ENCODE data around the gene C6orf136. TPM values are rescaled to one million over a fixed set of nuclear protein-coding genes. Genes with fewer than 3 reads are reported as not detected.
A peak's percentile ranks its signal among the peaks of the same experiment; 100 is the strongest.

The C6orf136 gene
- total RNA-seq, 2 experiments from 2014 or later = 33.6 TPM

DNA sequence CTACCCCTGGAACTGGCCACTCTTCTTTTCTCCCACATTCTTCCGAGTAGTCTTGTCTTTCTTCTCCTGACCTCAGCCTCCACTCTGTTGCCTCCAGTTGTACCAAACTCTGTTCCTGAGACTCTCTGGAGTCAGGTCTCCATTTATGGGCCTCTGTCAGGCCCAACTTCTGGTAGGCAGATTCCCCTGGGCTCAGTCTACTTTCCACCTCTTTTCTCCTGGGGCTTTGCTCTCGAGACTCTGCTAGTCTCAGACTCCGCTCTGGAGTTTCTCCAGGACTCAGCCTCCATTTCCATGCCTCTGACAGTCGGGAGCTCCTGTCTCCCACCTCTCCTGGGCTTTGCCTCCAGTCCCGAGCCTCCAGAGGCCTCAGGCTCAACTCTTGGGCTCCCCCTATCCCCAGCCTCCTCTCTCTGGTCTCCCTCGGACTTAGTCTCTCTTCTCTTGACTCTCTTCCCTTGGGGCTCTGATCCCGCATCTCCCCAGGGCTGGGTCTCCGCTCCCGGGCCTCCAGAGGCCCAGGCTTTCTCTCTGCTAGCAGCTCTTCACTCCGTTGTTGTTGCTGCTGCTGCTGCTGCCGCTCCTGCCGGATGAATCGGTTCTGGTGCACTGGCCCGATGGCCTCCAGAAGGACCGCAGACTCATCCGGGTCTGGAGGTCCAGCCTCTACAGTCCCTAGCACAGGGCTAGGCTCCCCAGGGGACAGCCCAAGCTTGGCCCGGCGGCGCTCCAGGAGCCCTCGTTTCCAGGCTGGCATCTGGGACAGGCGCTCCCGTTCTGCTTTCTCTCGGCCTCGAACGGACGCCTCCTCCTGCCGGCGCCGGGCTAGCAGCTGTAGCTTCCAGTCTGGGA, 38.5 kb downstream of the C6orf136 start:
- peak overlapping the region; percentile 96 for H3K4me3 Mint-ChIP-seq
- peak; percentile 60 for DNase-seq
- intact Hi-C loops (cut with micrococcal nuclease) = loop anchor here (1.0 to 5.0 kb wide), 3 partner anchors 39 to 358 kb away; partner anchors contain the start of genes C6orf136 and TRIM39
- H3K27ac Mint-ChIP-seq = peak overlapping the region; percentile 100
- CTCF ChIA-PET = interaction anchor here (0.8 to 1.8 kb wide), 5 partner anchors 10 to 141 kb away, joined by 3 to 7 read pairs (median 5); no protein-coding TSS in a partner anchor
- no peaks in the 10 kb centered on the region for H3K27me3 Mint-ChIP-seq (ENCODE audit: low read depth)
- H3K36me3 Mint-ChIP-seq (ENCODE audit: low read depth) = peaks cover 60% of the 10 kb centered on the region
- H3K4me1 Mint-ChIP-seq (ENCODE audit: low read depth) = peaks cover 36% of the 10 kb centered on the region
- no peaks in the 10 kb centered on the region for H3K9me3 Mint-ChIP-seq

DNA sequence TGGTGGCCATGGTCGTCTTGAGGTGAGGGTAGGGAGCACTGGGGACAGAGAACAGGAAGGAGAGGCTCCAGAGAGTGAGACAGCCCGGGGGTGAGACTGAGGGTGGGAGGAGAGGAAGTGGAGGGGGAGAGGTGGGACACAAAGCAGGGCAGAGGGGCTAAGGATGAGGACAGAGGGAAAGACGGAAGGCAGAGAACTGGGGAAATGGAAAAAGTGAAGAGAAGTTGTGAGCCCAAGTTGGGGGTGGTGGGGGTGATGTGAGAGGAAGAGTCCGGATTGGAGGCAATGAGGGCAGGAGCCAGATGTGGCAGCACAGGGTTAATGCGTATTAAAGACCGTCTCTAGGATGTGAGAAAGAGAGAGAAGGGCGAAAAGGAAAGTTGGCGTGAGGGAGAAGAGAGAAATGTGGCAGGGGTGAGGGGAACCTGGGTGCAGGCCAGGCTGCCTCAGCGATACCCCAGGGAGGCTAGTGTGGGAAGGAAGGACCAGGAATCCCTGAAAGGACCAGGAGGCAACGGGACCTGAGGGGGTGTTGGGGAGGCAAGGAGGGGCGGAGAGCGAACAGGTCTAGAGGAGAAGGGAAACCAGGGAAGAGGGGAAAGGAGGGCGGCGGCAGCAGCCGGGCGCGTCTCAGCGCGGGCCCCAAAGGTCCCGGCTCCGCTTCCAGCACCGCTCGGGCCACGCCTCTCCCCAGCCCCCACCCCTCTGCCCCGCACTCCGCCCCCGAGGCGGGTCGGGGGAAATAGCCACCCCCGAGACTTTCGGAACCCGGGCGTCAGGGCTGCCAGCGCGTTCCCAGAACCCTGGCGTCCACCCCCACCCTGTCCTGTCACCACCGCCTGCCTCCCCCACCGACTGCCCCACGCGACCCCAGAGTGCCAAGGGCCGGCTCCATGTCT, 39.3 kb downstream of the C6orf136 start, which contains the start of gene PPP1R18:
Gene PPP1R18, minus strand, starts transcription at position 637 of the 899 bp plus-strand sequence. Its CDS starts 627 bp downstream, at position 10.
- Mint-ChIP-seq H3K4me1 (ENCODE audit: low read depth) (peaks cover 34% of the 10 kb centered on the region), H3K9me3 (no peaks in the 10 kb centered on the region), H3K27ac (peak within 1 kb of the TSS; percentile 100), H3K4me3 (peak within 1 kb of the TSS; percentile 96), H3K36me3 (ENCODE audit: low read depth) (peaks cover 53% of the 10 kb centered on the region), H3K27me3 (ENCODE audit: low read depth) (no peaks in the 10 kb centered on the region)
- DNase-seq = peak; percentile 90
- CTCF ChIA-PET = interaction anchor here (1.1 to 1.8 kb wide), 3 partner anchors 37 to 142 kb away, joined by 3 to 7 read pairs (median 5); no protein-coding TSS in a partner anchor
- intact Hi-C loops (cut with micrococcal nuclease) = loop anchor here (1.0 to 5.0 kb wide), 2 partner anchors 71 to 359 kb away; partner anchors contain the start of gene TRIM39

DNA sequence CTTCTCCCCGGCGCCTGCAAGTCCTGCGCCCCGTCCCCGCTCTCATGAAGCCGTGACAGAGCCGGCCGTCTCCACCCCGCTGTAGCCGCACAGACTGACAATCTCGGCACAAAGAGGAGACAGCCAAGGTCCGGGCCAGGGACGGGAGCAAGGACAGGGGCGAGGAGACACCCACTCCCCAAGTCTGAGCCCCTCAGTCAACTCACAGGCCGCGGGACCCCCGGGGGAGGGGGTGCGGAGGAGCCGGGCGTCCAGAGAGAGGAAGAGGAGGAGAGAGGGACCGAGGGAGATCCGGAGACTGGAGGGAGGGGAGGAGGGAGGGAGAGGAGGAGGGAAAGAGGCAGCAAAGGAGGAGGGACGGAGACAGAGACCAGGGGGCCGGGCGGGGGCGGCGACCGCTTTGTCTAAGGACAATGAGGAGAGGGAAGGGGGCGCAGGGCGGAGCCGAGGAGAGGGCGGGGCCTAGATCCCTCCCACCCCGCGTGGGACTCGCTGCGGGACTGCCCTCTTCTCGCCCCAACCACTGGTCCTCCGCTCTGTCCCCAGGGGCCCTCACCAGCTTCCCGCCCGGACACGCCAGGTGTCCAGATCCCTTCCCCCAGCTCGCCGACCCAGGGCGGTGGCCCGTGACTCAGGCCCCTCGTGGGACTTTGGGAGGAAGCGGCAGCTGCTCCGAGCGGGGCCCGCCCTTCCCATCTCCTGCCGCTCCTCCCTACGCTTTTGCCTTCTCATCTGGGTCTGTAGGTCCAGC, 40.1 kb downstream of the C6orf136 start:
- intact Hi-C loops (cut with micrococcal nuclease) = loop anchor here (1.0 to 5.0 kb wide), 2 partner anchors 72 to 360 kb away; partner anchors contain the start of gene TRIM39
- Mint-ChIP-seq H3K9me3 (no peaks in the 10 kb centered on the region), H3K4me1 (ENCODE audit: low read depth) (peaks cover 36% of the 10 kb centered on the region), H3K27ac (peak overlapping the region; percentile 100), H3K4me3 (peak overlapping the region; percentile 96), H3K27me3 (ENCODE audit: low read depth) (no peaks in the 10 kb centered on the region), H3K36me3 (ENCODE audit: low read depth) (peaks cover 45% of the 10 kb centered on the region)
- CTCF ChIA-PET = interaction anchor here (0.9 to 1.3 kb wide), 4 partner anchors 8 to 44 kb away, joined by 4 to 7 read pairs (median 6); no protein-coding TSS in a partner anchor
- DNase-seq = peak; percentile 77

DNA sequence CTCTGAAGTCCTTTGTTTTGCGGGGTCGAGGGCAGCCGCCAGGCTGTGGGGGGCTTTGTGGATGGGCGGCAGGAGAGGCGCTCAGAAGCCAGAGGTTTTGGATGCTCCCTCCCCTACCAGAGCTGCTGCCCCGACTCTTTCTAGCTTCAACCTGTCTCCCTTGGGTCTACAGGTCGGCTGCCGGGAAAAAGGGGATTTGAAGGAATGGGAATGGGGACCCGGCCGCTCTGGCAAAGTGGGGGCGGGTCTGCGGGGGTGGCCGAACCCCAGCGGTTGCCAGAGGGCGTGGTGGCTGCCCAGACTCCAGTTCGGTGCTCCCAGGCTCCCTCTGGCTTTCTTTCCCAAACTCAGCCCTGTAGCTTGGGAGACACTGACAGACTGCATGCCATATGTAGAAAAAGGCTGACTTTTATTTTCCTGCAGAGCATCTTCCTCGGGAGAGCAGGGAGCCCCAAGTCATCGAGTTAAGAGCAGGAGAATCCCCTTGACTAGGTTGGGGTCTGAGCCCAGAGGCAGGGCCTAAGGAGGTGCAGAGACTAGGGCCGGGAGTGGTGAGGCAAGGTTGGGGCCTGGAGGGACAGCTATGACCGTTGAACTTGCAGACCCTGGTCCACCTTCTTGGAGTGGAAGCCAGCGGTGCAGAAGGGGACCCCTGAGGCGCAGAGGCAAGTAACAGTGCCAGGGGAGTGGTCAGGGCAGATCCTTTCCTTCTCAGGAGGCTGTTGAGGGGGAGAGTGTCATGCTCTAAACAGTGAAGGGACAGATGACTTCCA, 40.9 kb downstream of the C6orf136 start:
- Mint-ChIP-seq H3K27ac (peak overlapping the region; percentile 100), H3K4me1 (ENCODE audit: low read depth) (peaks cover 35% of the 10 kb centered on the region), H3K9me3 (no peaks in the 10 kb centered on the region), H3K27me3 (ENCODE audit: low read depth) (no peaks in the 10 kb centered on the region), H3K36me3 (ENCODE audit: low read depth) (peaks cover 39% of the 10 kb centered on the region), H3K4me3 (peak overlapping the region; percentile 96)
- CTCF ChIA-PET = interaction anchor here (0.9 to 2.2 kb wide), 6 partner anchors 9 to 133 kb away, joined by 3 to 11 read pairs (median 6); no protein-coding TSS in a partner anchor
- intact Hi-C loops (cut with micrococcal nuclease) = loop anchor here (5.0 kb wide), 1 partner anchor 361 kb away; the partner anchor contains the start of gene TRIM39
- DNase-seq = no peak

DNA sequence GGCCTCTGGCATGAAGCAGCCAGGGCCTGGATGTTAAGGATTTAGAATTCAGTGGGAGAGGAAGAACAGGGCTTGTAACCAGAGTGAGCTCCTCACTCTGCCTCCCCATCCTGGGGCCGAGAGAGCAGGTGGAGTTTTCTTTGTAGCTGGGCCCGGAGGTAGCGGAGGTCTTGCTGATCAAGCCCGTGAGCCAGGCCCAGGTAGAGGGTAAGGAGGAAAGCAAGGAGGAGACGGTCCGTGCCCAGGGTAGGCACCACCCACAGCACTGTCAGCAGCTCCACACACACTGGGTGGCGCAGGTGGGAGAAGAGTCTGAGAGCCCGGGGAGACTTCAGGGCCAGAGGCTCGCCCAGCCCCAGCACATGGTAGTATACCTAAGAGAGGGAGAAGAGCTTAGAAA, 41.6 kb downstream of the C6orf136 start:
- peaks cover 31% of the 10 kb centered on the region for H3K36me3 Mint-ChIP-seq (ENCODE audit: low read depth)
- peaks cover 35% of the 10 kb centered on the region for H3K4me1 Mint-ChIP-seq (ENCODE audit: low read depth)
- no peak for DNase-seq

DNA sequence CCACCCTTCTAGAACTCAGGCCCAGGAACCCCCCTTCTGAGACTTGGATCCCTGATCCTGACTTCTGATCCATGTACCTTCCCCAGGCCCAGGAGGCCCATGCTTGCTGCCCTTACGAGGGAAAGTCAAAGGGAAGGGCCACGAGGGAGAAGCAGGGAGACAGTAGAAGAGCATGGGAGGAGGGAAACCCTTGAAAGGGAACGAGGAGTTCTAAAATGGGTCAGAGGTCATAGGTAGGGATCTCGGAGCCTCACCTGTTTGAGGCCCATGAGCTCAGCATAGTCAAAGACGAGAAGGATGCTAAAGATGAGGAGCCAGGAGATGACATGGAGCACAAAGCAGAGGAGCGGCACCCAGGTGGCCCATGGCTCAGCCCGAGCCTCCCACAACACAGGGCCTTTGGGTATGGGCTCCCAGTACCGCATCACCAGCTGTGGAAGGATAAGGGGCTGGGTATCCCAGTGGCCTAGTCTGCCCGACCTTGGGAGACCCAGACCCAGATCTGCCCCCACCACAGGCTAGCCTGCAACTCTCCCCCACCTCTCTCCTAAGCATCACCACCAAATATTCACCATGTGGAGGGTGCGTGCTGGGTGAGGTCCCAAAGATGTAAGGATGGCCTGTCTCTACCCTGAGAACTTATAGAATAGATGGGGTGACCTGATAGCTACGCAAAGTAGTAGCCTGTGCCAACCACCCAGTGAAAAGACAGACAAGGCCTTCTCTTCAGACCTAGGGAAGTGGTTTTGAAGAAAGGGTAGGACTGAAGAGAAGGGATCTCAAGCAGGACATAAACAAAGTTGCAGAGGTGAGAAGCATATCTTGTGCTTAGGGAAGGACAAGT, 42.3 kb downstream of the C6orf136 start:
- Mint-ChIP-seq H3K4me3 (peak overlapping the region; percentile 99), H3K4me1 (ENCODE audit: low read depth) (peaks cover 35% of the 10 kb centered on the region), H3K27me3 (ENCODE audit: low read depth) (no peaks in the 10 kb centered on the region), H3K27ac (no peak overlapping the region), H3K36me3 (ENCODE audit: low read depth) (peaks cover 25% of the 10 kb centered on the region), H3K9me3 (no peaks in the 10 kb centered on the region)
- intact Hi-C loops (cut with micrococcal nuclease) = loop anchor here (5.0 kb wide), 1 partner anchor 362 kb away; the partner anchor contains the start of gene TRIM39
- no peak for DNase-seq
- CTCF ChIA-PET = interaction anchor here (1.4 to 2.2 kb wide), 3 partner anchors 10 to 131 kb away, joined by 3 to 11 read pairs (median 8); no protein-coding TSS in a partner anchor

More for the DNA sequence above, 41.6 kb downstream of the C6orf136 start:
- intact Hi-C loops (cut with micrococcal nuclease) = loop anchor here (5.0 kb wide), 1 partner anchor 361 kb away; the partner anchor contains the start of gene TRIM39
- CTCF ChIA-PET = interaction anchor here (1.3 to 2.2 kb wide), 4 partner anchors 9 to 132 kb away, joined by 3 to 11 read pairs (median 8); no protein-coding TSS in a partner anchor
- H3K27ac Mint-ChIP-seq = peak overlapping the region; percentile 14
- no peaks in the 10 kb centered on the region for H3K9me3 Mint-ChIP-seq
- no peaks in the 10 kb centered on the region for H3K27me3 Mint-ChIP-seq (ENCODE audit: low read depth)
- H3K4me3 Mint-ChIP-seq = peak overlapping the region; percentile 96

DNA sequence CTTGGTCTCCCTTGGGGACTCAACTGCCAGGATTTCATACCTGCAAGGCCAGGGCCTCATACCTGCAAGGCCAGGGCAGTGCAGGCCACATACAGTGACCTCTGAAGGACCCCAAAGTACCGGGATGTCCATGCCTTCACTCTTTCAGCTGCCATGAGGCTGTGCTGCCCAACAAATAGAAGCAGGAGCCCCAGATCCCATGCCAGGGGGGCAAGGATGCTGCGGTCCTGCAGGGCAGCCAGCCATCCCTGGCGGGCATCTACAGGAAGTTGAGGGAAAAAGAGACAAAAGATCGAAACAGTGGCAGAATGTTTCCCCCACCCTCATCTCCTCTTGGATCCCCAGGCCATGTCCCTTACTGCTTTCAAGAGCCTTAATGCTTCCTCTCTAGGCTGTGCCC, 43.1 kb downstream of the C6orf136 start:
- Mint-ChIP-seq H3K27me3 (ENCODE audit: low read depth) (no peaks in the 10 kb centered on the region), H3K4me1 (ENCODE audit: low read depth) (peaks cover 35% of the 10 kb centered on the region), H3K36me3 (ENCODE audit: low read depth) (peaks cover 20% of the 10 kb centered on the region), H3K9me3 (no peaks in the 10 kb centered on the region), H3K27ac (peak overlapping the region; percentile 91), H3K4me3 (peak overlapping the region; percentile 99)
- CTCF ChIA-PET = interaction anchor here (1.7 to 2.2 kb wide), 3 partner anchors 9 to 32 kb away, joined by 6 to 11 read pairs (median 8); no protein-coding TSS in a partner anchor
- DNase-seq = no peak
- intact Hi-C loops (cut with micrococcal nuclease) = loop anchor here (5.0 kb wide), 1 partner anchor 363 kb away; the partner anchor contains the start of gene TRIM39

DNA sequence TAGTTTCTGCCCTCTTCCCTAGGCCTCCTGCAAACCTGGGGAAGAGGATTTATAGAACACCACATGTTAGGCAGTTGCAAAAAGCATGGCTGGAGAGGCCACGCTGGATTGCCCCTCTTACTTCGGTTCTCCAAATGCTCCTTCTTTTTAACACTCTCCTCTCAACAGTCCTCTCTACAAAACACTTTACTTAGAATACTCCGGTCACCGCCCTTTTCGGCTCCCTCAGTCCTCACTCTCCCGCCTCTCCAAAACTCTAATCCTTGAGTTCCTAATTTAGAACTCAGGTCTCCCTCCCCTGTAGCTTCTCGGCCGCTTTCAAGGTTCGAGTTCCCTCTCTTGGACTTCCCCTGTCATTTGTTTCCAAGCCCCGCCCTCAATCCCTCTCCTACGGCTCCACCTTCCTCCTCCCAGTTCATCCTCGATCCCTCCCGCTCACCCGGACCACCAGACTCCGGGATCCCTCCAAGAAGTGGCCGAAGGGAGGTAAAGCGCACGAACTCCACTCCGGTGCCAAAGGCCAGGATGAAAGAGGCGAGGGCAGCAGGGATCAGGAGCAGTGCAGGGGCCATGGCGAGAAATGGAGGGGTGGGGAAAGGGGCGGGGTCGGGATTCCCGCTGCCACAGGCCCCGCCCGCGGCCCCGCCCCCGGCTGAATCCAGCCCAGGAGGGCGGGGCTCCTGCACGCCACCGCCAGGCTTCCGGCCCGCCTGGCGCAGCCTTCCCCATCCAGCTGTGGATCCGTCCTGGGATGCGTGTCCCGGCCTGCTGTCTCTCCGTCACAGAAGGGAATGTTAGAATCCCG, 43.7 kb downstream of the C6orf136 start, which contains the start of gene NRM:
Gene NRM, minus strand, starts transcription at position 582 of the 805 bp plus-strand sequence. Its CDS starts 10 bp downstream, at position 572.
- H3K4me3 Mint-ChIP-seq = peak within 1 kb of the TSS; percentile 99
- peaks cover 35% of the 10 kb centered on the region for H3K4me1 Mint-ChIP-seq (ENCODE audit: low read depth)
- DNase-seq = peak; percentile 79
- no peaks in the 10 kb centered on the region for H3K9me3 Mint-ChIP-seq
- H3K27ac Mint-ChIP-seq = peak within 1 kb of the TSS; percentile 91
- H3K36me3 Mint-ChIP-seq (ENCODE audit: low read depth) = peaks cover 14% of the 10 kb centered on the region
- CTCF ChIA-PET = interaction anchor here (0.6 to 2.1 kb wide), 6 partner anchors 10 to 38 kb away, joined by 3 to 12 read pairs (median 6); no protein-coding TSS in a partner anchor
- H3K27me3 Mint-ChIP-seq (ENCODE audit: low read depth) = no peaks in the 10 kb centered on the region
- intact Hi-C loops (cut with micrococcal nuclease) = no loop called here

DNA sequence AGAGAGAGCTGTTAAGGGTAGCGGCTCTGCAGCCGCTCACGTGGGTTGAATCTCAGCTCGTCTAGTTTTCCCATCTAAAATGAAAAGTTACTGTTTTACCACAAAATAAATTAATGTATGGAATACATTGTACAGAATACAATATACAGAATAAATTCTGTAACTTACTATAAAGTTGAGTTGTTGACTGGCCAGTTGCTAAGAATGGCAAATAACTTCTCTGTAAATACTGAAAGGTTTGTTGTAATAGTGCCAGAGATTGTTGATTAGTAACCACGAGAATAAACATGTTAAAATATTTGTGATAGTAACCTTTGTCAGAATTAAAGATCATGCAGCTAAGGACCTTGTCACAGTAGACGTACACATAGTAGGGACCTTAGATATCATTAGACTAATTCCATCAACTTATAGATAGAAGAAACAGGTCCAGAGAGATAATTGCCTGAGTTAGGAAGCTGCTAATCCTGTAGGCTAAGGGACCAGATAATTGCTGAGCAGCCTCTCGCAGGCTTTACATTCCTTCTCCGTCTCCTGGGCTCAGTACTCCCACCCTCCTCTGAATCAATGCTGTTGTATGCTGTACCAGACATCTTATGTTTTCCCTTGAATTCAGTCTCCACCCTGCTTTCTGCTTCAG, 44.4 kb downstream of the C6orf136 start:
- Mint-ChIP-seq H3K27me3 (ENCODE audit: low read depth) (no peaks in the 10 kb centered on the region), H3K4me1 (ENCODE audit: low read depth) (peaks cover 35% of the 10 kb centered on the region), H3K27ac (peak overlapping the region; percentile 76), H3K9me3 (no peaks in the 10 kb centered on the region), H3K4me3 (peak overlapping the region; percentile 99), H3K36me3 (ENCODE audit: low read depth) (peaks cover 9% of the 10 kb centered on the region)
- no peak for DNase-seq
- intact Hi-C loops (cut with micrococcal nuclease) = no loop called here
- CTCF ChIA-PET = interaction anchor here (0.6 to 2.1 kb wide), 5 partner anchors 11 to 37 kb away, joined by 3 to 12 read pairs (median 6); no protein-coding TSS in a partner anchor

Data from activated naive CD4-positive, alpha-beta T cell treated with anti-CD3 and anti-CD28 coated beads for 36 hours (primary cell).